Left ventricle myocardium inferior (tissue), 1 donor: Measurements from ENCODE around the gene SURF2. TPM values are rescaled to one million over a fixed set of nuclear protein-coding genes. Genes with fewer than 3 reads are reported as not detected.

ENCODE experiments used
- DNase-seq: peaks from one replicate; pipeline ENCODE4 v3.0.0-alpha.2; 2020
- H3K27ac ChIP-seq: fragments of 200-600 bp; replicated peaks from 2 replicates; pipeline ENCODE4 v1.8.0; 2021
- H3K27me3 ChIP-seq: fragments of 200-600 bp; 2 replicates; pipeline ENCODE4 v1.8.0; 2021; ENCODE audit warnings: low read depth
- H3K36me3 ChIP-seq: fragments of 200-600 bp; 2 replicates; pipeline ENCODE4 v1.8.0; 2021
- H3K4me1 ChIP-seq: fragments of 200-600 bp; 2 replicates; pipeline ENCODE4 v1.8.0; 2021
- H3K4me3 ChIP-seq: fragments of 200-600 bp; 2 replicates; pipeline ENCODE4 v1.8.0; 2021; ENCODE audit warnings: mild to moderate bottlenecking, moderate library complexity
- H3K9me3 ChIP-seq: fragments of 200-600 bp; replicated peaks from 2 replicates; pipeline ENCODE4 v1.8.0; 2021
- intact Hi-C: fragments of 100-400 bp; cut with micrococcal nuclease; formaldehyde crosslinking; loops from one replicate; pipeline ENCODE4 v1.11.0; 2022
- total RNA-seq: library from RNA; stranded (reverse); fragmentation: NEBNext Ultra II Directional; extraction: Animal tissue kit (Norgen Biotek cat#: 25700); gene quantifications from one replicate; pipeline ENCODE4 v1.2.1, GENCODE V29; 2021
- TF ChIP-seq, protein P1 (sequence below): fragments of 200-600 bp; IDR thresholded peaks from 2 replicates; pipeline ENCODE4 v1.8.0; 2021; ENCODE audit warnings: antibody characterized with exemption, mild to moderate bottlenecking, borderline replicate concordance
- donor health status: DM: no; HTN: yes; CAD: no; lungs with severe emphysema.

The SURF2 gene
- total RNA-seq, 1 donor from 2014 or later: 17.4 TPM

DNA sequence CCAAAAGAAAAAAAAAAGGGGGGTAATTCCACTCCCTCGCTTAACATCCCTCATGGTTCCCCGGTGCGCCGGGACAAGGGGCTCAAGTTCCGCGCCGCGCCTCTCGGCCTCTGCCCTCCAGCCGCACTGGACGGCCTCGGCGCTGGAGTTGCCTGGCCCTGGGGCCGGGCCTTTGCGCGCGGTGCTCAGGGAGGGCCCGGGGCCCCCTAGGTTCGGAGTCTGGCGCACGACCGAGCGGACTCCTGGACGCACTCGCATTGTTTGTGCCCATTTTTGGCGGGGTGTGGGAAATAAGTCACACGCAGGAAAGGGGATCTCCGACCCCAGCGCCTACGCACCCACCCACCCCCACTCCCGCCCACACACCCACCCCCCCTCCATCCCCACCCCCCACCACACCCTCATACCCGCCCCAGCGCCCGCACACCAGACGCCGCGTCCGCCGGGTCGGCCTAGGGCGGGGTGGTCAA, 8.8 kb upstream of the SURF2 start:
- peak overlapping the region; percentile 100 for H3K4me3 ChIP-seq
- H3K27me3 ChIP-seq: no peaks in the 10 kb centered on the region
- peaks cover 45% of the 10 kb centered on the region for H3K4me1 ChIP-seq
- peak; percentile 43 for DNase-seq
- TF ChIP-seq, protein P1, sequence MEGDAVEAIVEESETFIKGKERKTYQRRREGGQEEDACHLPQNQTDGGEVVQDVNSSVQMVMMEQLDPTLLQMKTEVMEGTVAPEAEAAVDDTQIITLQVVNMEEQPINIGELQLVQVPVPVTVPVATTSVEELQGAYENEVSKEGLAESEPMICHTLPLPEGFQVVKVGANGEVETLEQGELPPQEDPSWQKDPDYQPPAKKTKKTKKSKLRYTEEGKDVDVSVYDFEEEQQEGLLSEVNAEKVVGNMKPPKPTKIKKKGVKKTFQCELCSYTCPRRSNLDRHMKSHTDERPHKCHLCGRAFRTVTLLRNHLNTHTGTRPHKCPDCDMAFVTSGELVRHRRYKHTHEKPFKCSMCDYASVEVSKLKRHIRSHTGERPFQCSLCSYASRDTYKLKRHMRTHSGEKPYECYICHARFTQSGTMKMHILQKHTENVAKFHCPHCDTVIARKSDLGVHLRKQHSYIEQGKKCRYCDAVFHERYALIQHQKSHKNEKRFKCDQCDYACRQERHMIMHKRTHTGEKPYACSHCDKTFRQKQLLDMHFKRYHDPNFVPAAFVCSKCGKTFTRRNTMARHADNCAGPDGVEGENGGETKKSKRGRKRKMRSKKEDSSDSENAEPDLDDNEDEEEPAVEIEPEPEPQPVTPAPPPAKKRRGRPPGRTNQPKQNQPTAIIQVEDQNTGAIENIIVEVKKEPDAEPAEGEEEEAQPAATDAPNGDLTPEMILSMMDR: no peak
- peak overlapping the region; percentile 91 for H3K27ac ChIP-seq
- intact Hi-C loops: no loop called here
- no peaks in the 10 kb centered on the region for H3K9me3 ChIP-seq
- H3K36me3 ChIP-seq: peaks cover 69% of the 10 kb centered on the region

DNA sequence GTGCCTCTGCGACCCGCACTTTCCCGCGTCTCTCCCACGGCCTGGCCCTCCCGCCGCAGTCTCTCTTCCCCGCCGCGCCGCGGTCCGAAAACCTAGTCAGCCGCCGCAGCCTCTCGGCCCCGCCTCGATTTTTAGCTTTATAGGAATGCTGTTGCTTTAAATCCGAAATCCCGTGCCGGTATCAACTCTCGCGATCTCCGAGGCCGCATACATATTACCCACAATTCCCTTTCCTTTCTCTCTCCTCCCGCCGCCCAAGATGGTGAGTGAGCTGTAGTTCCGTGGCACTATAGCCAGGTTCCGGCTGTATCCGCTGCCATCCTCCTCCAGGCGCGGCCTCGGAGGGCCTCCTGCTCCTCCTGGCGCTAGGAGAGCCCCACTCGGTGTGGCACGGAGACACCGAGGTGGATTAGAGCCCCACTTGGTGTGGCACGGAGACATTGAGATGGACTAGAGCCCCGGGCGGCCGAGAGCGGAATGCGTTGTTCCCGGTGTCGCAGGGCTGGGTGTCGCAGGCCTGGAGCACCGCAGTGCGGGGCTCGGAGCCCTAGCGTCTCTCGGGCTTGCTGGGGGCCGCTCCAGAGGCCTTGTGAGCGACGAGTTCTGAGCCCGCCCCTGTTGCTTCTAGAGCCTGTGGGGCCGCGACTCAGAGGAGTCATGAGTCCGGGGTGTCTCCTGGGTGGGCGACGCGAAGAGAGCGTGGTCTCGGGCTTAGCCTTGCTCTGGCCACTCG, 8.2 kb upstream of the SURF2 start, which contains the start of the genes MED22 and RPL7A:
Gene MED22 (minus strand): TSS at position 147 of the 733 bp plus-strand sequence. CDS start 1,469 bp downstream, outside the sequence.
Gene RPL7A (plus strand): TSS at position 234 of the 733 bp plus-strand sequence. CDS start 26 bp downstream, at position 260.
- Histone ChIP-seq H3K27me3 (no peaks in the 10 kb centered on the region), H3K27ac (peak within 1 kb of the TSS; percentile 91), H3K9me3 (no peaks in the 10 kb centered on the region), H3K4me3 (peak within 1 kb of the TSS; percentile 100), H3K4me1 (peaks cover 45% of the 10 kb centered on the region), H3K36me3 (peaks cover 69% of the 10 kb centered on the region)
- peak; percentile 96 for DNase-seq
- TF ChIP-seq, protein P1: peak; percentile 17
- intact Hi-C loops: no loop called here

DNA sequence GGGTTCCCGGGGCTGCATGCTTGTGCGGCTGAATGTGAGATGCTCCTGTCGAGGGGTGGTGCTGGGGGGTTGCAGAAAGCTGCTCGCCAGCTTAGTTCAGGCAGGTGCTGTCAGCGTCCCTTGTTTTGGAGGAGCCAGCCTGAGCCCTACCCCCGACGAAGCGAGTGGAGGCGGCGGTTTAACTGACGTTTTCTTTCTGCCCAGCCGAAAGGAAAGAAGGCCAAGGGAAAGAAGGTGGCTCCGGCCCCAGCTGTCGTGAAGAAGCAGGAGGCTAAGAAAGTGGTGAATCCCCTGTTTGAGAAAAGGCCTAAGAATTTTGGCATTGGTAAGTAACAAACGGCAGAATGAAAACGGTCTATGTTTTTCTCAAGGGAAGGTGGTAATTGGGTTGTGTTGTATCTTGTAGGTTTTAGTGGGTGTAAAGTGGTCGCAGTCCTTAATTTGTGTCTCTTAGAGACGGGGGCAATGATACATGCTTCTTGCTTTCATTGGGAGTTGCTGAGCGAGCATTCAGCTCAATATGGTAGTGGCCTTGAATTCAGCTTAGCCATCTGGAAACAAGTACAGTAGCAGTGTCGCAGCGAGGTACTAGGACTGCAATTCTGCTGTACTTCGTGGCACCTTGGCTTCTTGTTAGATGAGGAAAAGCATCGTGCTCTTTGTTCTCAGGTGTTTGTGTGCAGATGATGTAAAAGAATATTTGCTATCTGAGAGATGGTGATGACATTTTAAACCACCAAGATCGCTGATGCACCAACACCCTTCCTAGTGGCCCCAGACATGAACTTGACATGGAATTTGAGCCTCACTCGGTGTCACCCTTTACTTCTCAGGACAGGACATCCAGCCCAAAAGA, 7.4 kb upstream of the SURF2 start:
- intact Hi-C loops: no loop called here
- peak overlapping the region; percentile 91 for H3K27ac ChIP-seq
- DNase-seq: no peak
- TF ChIP-seq, protein P1: no peak
- no peaks in the 10 kb centered on the region for H3K9me3 ChIP-seq
- H3K4me1 ChIP-seq: peaks cover 45% of the 10 kb centered on the region
- H3K36me3 ChIP-seq: peaks cover 69% of the 10 kb centered on the region
- no peaks in the 10 kb centered on the region for H3K27me3 ChIP-seq
- peak overlapping the region; percentile 100 for H3K4me3 ChIP-seq

DNA sequence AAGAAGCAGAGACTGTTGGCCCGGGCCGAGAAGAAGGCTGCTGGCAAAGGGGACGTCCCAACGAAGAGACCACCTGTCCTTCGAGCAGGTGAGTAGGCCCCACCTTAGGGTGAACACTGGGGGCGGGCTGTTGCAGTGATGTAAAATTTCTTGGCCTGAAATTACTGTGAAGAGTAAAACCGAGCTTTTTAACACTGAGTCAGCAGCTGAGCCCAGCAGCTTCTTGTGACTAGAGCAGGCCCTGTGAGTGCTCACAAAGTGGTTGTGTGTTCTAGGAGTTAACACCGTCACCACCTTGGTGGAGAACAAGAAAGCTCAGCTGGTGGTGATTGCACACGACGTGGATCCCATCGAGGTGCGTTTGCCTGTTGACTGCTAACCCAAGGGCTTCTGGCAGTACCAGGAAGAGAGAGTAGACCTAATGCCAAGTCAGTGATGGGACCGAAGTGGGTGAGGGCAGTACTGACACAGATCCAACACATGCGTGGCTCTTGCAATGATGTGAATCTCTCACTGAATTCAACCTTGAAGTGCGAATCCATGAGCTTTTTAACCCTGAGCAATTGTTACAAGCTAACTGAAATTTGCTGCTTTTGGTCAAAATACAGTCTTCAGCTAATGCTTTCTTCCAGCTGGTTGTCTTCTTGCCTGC, 6.3 kb upstream of the SURF2 start:
- TF ChIP-seq, protein P1: no peak
- Histone ChIP-seq H3K4me3 (no peak overlapping the region), H3K4me1 (peaks cover 53% of the 10 kb centered on the region), H3K27ac (no peak overlapping the region), H3K9me3 (no peaks in the 10 kb centered on the region), H3K27me3 (no peaks in the 10 kb centered on the region), H3K36me3 (peaks cover 62% of the 10 kb centered on the region)
- intact Hi-C loops: no loop called here
- DNase-seq: no peak

DNA sequence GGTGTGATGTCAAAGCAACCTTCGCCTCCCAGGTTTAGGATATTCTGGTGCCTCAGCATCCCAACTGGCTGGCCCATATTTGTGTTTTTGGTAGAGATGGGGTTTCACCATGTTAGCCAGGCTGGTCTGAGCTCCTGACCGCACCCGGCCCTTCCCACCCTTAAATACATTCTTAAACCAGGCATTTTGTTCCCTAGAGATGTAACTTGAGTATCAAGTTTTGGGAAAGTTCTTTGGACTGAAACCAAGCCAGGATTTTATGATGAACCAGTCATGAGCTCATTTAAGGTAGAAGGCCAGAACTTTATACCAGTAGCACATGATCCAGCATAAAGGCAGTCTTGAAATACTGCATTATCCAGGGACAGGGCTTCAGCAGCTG, 4.8 kb upstream of the SURF2 start:
- Histone ChIP-seq H3K4me1 (peaks cover 56% of the 10 kb centered on the region), H3K4me3 (no peak overlapping the region), H3K36me3 (peaks cover 56% of the 10 kb centered on the region), H3K27me3 (no peaks in the 10 kb centered on the region), H3K9me3 (no peaks in the 10 kb centered on the region), H3K27ac (no peak overlapping the region)
- intact Hi-C loops: no loop called here
- TF ChIP-seq, protein P1: no peak
- no peak for DNase-seq
